Astrocyte (in vitro differentiated cells and primary cell): ENCODE data around the gene GIGYF2.

ENCODE experiments used
- CTCF ChIP-seq: IDR thresholded peaks from 2 replicates; pipeline ENCODE4 v1.5.1; 2011; ENCODE audit warnings: low read depth, mild to moderate bottlenecking, inconsistent platforms, low read length, moderate library complexity; ENCODE audit not compliant: insufficient read depth
- EZH2 ChIP-seq: IDR thresholded peaks from 2 replicates; pipeline ENCODE4 v1.6.1; 2012; ENCODE audit warnings: mild to moderate bottlenecking, low read length, inconsistent platforms; ENCODE audit not compliant: insufficient read depth

DNA sequence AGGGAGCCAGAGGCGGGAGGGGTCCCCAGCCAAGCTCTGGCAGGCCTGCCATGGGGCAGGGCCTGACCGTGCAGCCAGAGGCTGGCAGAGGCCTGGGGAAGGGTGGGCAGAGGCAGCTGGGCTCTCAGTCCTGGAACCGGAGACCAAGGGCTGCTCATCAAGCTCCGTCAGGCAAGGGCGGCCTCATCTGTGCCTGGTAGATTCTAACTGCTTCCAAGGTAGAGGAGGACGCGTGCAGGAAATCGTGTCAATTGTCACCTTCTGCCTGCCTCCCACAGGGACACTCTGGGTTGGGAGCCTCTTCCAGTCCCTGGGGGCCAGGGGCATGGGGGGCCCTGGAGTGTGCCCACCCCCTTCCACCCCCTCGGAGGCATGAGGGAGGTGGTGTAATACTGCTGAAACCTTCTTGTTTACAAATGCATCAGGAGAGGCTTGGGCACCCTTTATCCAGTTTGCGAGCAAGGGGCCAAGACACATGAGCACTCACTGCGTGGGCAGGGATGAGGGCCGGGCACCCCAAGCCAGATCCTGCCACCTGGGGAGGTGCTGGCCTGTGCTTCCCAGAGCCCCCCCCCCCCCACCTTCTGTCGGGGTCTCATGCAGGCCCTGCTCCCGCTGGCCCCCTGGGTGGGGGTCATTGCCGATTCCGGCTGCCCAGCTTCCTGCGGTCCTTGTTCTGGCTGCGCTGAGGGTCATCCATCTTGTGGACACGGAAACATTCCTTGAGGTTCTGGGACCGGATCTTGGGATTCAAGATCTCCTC is 181.9 kb downstream of the GIGYF2 start:
- no peak for TF ChIP-seq CTCF
- no peak for TF ChIP-seq EZH2
